Measurements from ENCODE around the gene CDKN1B. TPM values are rescaled to one million over a fixed set of nuclear protein-coding genes. Genes with fewer than 3 reads are reported as not detected.

Gene CDKN1B
- total RNA-seq, 3 donors from 2014 or later (not counting 1 experiment from before 2014, with no cell fraction given): 119 to 207 (median 130) TPM

- intact Hi-C loops (cut with micrococcal nuclease): no loop called here
- H3K27ac Mint-ChIP-seq: no peak overlapping the region
- H3K4me3 Mint-ChIP-seq: no peak overlapping the region
- Histone ChIP-seq H3K4me3 (ENCODE audit: low read length) (no peak overlapping the region), H3K4me1 (ENCODE audit: control insufficient read depth, insufficient read depth, low read length) (peaks cover 23% of the 10 kb centered on the region), H3K9me3 (ENCODE audit: control insufficient read depth, insufficient read depth, low read length) (no peaks in the 10 kb centered on the region), H3K27me3 (ENCODE audit: control insufficient read depth, insufficient read depth, low read length) (no peaks in the 10 kb centered on the region), H3K27ac (ENCODE audit: low read length) (no peak overlapping the region), H3K36me3 (ENCODE audit: control insufficient read depth, insufficient read depth, low read length) (no peaks in the 10 kb centered on the region)
- ATAC-seq (no peak), DNase-seq (no peak)
- TF ChIP-seq CTCF (IDR thresholded peaks at IDR 0.05): no peak
- H3K4me1 Mint-ChIP-seq: peaks cover 35 to 36% of the 10 kb centered on the region in 2 donors
- no peaks in the 10 kb centered on the region for H3K9me3 Mint-ChIP-seq
- H3K36me3 Mint-ChIP-seq: no peaks in the 10 kb centered on the region
- WGBS (ENCODE audit: insufficient coverage): 97% methylated on average over 3 of the region's 3 CpGs
- H3K27me3 Mint-ChIP-seq (ENCODE audit: low read depth in 2 of 2): no peaks in the 10 kb centered on the region
Measured at GRCh38 chr12:12701457-12701856, 15.7 kb upstream of the CDKN1B start.

GRCh38 chr12:12704593-12705230 lies 12.5 kb upstream of the CDKN1B start:
- H3K27ac ChIP-seq (ENCODE audit: low read length): no peak overlapping the region
- Mint-ChIP-seq H3K4me1 (peaks cover 15 to 17% of the 10 kb centered on the region in 2 donors), H3K27ac (peak overlapping the region; percentile 68 to 77), H3K27me3 (ENCODE audit: low read depth in 2 of 2) (no peaks in the 10 kb centered on the region), H3K9me3 (no peaks in the 10 kb centered on the region), H3K4me3 (peak overlapping the region; percentile 62), H3K36me3 (no peaks in the 10 kb centered on the region)
- ATAC-seq: peak; percentile 90 to 99 (median 93)
- intact Hi-C loops (cut with micrococcal nuclease): loop anchor here (1.0 kb wide), 2 partner anchors 59 to 328 kb away; no protein-coding TSS in a partner anchor
- no peak overlapping the region for H3K4me3 ChIP-seq (ENCODE audit: low read length)
- peaks cover 23% of the 10 kb centered on the region for H3K4me1 ChIP-seq (ENCODE audit: control insufficient read depth, insufficient read depth, low read length)
- no peaks in the 10 kb centered on the region for H3K27me3 ChIP-seq (ENCODE audit: control insufficient read depth, insufficient read depth, low read length)
- H3K9me3 ChIP-seq (ENCODE audit: control insufficient read depth, insufficient read depth, low read length): no peaks in the 10 kb centered on the region
- WGBS (ENCODE audit: insufficient coverage): 98% methylated on average over 3 of the region's 7 CpGs
- peak; percentile 82 for TF ChIP-seq CTCF (IDR thresholded peaks at IDR 0.05)
- peak in 1 of 2 donors; percentile 80 for DNase-seq
- no peaks in the 10 kb centered on the region for H3K36me3 ChIP-seq (ENCODE audit: control insufficient read depth, insufficient read depth, low read length)

GRCh38 chr12:12705838-12706520 lies 11.2 kb upstream of the CDKN1B start:
- no peaks in the 10 kb centered on the region for H3K9me3 ChIP-seq (ENCODE audit: control insufficient read depth, insufficient read depth, low read length)
- DNase-seq: peak in 1 of 2 donors; percentile 87
- Mint-ChIP-seq H3K27me3 (ENCODE audit: low read depth in 2 of 2) (no peaks in the 10 kb centered on the region), H3K9me3 (no peaks in the 10 kb centered on the region), H3K27ac (no peak overlapping the region), H3K4me1 (peaks cover 15 to 17% of the 10 kb centered on the region in 2 donors), H3K4me3 (no peak overlapping the region), H3K36me3 (no peaks in the 10 kb centered on the region)
- peak overlapping the region; percentile 14 for H3K27ac ChIP-seq (ENCODE audit: low read length)
- peaks cover 23% of the 10 kb centered on the region for H3K4me1 ChIP-seq (ENCODE audit: control insufficient read depth, insufficient read depth, low read length)
- intact Hi-C loops (cut with micrococcal nuclease): no loop called here
- no peak for TF ChIP-seq CTCF (IDR thresholded peaks at IDR 0.05)
- peak; percentile 43 to 76 (median 70) for ATAC-seq
- no peaks in the 10 kb centered on the region for H3K27me3 ChIP-seq (ENCODE audit: control insufficient read depth, insufficient read depth, low read length)
- H3K4me3 ChIP-seq (ENCODE audit: low read length): no peak overlapping the region
- no peaks in the 10 kb centered on the region for H3K36me3 ChIP-seq (ENCODE audit: control insufficient read depth, insufficient read depth, low read length)
- 0% methylated on average over 1 of the region's 1 CpG for WGBS (ENCODE audit: insufficient coverage)
